HEK293 (cell line): ENCODE measurements around the gene ACER3.

Source experiments
- FEZF1 ChIP-seq: fragments of 450-650 bp; formaldehyde crosslinking; IDR thresholded peaks from 2 replicates; pipeline ENCODE4 v1.5.1; 2016; ENCODE audit warnings: missing biosample characterization, missing genetic modification characterization
- ZNF266 ChIP-seq: fragments of 450-650 bp; formaldehyde crosslinking; IDR thresholded peaks from 2 replicates; pipeline ENCODE4 v1.5.1; 2016; ENCODE audit warnings: missing biosample characterization, missing genetic modification characterization, low read depth
- ZNF274 ChIP-seq, 2 experiments: fragments of 200-500 bp in 1 of 2; fragments of 450-650 bp in 1 of 2; sonication (Bioruptor generic) in 1 of 2; formaldehyde crosslinking in 1 of 2; IDR thresholded peaks; 2 replicates each; pipeline versions ENCODE4 v1.5.1 to v1.6.1; 2014 to 2016; ENCODE audit warnings: borderline replicate concordance in 1 of 2, inconsistent platforms in 1 of 2, low read length in 1 of 2, missing biosample characterization in 1 of 2, missing genetic modification characterization in 1 of 2
- ZNF354C ChIP-seq: fragments of 450-650 bp; formaldehyde crosslinking; IDR thresholded peaks from 2 replicates; pipeline ENCODE4 v1.5.1; 2016; ENCODE audit warnings: missing biosample characterization, missing genetic modification characterization, low read depth, borderline replicate concordance
- TF ChIP-seq, protein P1 (sequence below): fragments of 450-650 bp; formaldehyde crosslinking; IDR thresholded peaks from 2 replicates; pipeline ENCODE4 v1.5.1; 2016; ENCODE audit warnings: missing biosample characterization, missing genetic modification characterization
- TF ChIP-seq, protein P2 (sequence below): fragments of 450-650 bp; formaldehyde crosslinking; optimal IDR thresholded peaks from 2 replicates; pipeline ENCODE3; 2016; ENCODE audit warnings: missing biosample characterization, mild to moderate bottlenecking, missing genetic modification characterization
- TF ChIP-seq, protein P3 (sequence below): fragments of 450-650 bp; formaldehyde crosslinking; IDR thresholded peaks from 2 replicates; pipeline ENCODE4 v1.5.1; 2017; ENCODE audit warnings: missing biosample characterization, mild to moderate bottlenecking, missing genetic modification characterization, moderate library complexity

DNA sequence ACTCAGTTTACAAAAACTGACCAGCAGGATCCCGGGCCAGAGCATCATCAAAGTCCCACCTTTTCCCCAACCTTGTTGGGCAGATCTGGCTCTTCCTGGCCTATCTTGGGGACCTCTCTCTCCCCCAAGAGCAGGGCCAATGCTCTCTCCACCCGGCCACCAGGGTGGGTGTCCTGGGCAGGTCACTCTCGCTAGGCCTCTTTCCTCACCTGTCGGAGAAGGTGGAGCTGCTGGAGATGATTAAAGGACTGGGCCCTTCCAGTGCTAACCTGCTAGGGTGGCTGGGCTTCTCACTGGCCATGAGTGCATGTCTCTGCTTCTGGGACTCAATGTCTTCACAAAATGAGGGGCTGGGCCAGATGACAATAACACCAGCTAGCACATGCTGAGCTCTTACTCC lies 203.1 kb downstream of the ACER3 start:
- TF ChIP-seq, protein P1, sequence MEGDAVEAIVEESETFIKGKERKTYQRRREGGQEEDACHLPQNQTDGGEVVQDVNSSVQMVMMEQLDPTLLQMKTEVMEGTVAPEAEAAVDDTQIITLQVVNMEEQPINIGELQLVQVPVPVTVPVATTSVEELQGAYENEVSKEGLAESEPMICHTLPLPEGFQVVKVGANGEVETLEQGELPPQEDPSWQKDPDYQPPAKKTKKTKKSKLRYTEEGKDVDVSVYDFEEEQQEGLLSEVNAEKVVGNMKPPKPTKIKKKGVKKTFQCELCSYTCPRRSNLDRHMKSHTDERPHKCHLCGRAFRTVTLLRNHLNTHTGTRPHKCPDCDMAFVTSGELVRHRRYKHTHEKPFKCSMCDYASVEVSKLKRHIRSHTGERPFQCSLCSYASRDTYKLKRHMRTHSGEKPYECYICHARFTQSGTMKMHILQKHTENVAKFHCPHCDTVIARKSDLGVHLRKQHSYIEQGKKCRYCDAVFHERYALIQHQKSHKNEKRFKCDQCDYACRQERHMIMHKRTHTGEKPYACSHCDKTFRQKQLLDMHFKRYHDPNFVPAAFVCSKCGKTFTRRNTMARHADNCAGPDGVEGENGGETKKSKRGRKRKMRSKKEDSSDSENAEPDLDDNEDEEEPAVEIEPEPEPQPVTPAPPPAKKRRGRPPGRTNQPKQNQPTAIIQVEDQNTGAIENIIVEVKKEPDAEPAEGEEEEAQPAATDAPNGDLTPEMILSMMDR (tag by site-specific recombination) = no peak
- TF ChIP-seq ZNF274 (IDR thresholded peaks at IDR 0.05; ENCODE audit: low read length) (no peak), ZNF274 (tag by site-specific recombination; IDR thresholded peaks at IDR 0.05; ENCODE audit: borderline replicate concordance) (no peak), FEZF1 (tag by site-specific recombination) (no peak), ZNF354C (tag by site-specific recombination) (no peak), ZNF266 (tag by site-specific recombination) (no peak)
- TF ChIP-seq, protein P2, sequence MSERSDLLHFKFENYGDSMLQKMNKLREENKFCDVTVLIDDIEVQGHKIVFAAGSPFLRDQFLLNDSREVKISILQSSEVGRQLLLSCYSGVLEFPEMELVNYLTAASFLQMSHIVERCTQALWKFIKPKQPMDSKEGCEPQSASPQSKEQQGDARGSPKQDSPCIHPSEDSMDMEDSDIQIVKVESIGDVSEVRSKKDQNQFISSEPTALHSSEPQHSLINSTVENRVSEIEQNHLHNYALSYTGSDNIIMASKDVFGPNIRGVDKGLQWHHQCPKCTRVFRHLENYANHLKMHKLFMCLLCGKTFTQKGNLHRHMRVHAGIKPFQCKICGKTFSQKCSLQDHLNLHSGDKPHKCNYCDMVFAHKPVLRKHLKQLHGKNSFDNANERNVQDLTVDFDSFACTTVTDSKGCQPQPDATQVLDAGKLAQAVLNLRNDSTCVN = no peak
- TF ChIP-seq, protein P3, sequence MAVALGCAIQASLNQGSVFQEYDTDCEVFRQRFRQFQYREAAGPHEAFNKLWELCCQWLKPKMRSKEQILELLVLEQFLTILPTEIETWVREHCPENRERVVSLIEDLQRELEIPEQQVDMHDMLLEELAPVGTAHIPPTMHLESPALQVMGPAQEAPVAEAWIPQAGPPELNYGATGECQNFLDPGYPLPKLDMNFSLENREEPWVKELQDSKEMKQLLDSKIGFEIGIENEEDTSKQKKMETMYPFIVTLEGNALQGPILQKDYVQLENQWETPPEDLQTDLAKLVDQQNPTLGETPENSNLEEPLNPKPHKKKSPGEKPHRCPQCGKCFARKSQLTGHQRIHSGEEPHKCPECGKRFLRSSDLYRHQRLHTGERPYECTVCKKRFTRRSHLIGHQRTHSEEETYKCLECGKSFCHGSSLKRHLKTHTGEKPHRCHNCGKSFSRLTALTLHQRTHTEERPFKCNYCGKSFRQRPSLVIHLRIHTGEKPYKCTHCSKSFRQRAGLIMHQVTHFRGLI (tag by site-specific recombination) = no peak
